ENCODE data around the gene SNX33. TPM values are rescaled to one million over a fixed set of nuclear protein-coding genes. Genes with fewer than 3 reads are reported as not detected.

SNX33 gene
- total and polyA plus RNA-seq, 8 donors: 21.4 to 34.7 (median 23.0) TPM

- peak overlapping the region in 1 of 2 donors; percentile 8 for H3K27ac ChIP-seq
- intact Hi-C loops (cut with DNase I): no loop called here
- ATAC-seq (no peak), DNase-seq (no peak)
- H3K27me3 ChIP-seq: no peaks in the 10 kb centered on the region
- H3K4me3 ChIP-seq: no peak overlapping the region
- TF ChIP-seq, protein P1, sequence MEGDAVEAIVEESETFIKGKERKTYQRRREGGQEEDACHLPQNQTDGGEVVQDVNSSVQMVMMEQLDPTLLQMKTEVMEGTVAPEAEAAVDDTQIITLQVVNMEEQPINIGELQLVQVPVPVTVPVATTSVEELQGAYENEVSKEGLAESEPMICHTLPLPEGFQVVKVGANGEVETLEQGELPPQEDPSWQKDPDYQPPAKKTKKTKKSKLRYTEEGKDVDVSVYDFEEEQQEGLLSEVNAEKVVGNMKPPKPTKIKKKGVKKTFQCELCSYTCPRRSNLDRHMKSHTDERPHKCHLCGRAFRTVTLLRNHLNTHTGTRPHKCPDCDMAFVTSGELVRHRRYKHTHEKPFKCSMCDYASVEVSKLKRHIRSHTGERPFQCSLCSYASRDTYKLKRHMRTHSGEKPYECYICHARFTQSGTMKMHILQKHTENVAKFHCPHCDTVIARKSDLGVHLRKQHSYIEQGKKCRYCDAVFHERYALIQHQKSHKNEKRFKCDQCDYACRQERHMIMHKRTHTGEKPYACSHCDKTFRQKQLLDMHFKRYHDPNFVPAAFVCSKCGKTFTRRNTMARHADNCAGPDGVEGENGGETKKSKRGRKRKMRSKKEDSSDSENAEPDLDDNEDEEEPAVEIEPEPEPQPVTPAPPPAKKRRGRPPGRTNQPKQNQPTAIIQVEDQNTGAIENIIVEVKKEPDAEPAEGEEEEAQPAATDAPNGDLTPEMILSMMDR (IDR thresholded peaks at IDR 0.05): no peak
- H3K9me3 ChIP-seq: no peaks in the 10 kb centered on the region
- H3K36me3 ChIP-seq: peaks cover 0 to 96% of the 10 kb centered on the region in 2 donors
- H3K4me1 ChIP-seq: no peaks in the 10 kb centered on the region
Measured at GRCh38 chr15:75606026-75606425, 41.7 kb upstream of the SNX33 start.

- Histone ChIP-seq H3K4me1 (no peaks in the 10 kb centered on the region), H3K9me3 (no peaks in the 10 kb centered on the region), H3K36me3 (peaks cover 0 to 93% of the 10 kb centered on the region in 2 donors), H3K27ac (no peak overlapping the region), H3K27me3 (no peaks in the 10 kb centered on the region), H3K4me3 (no peak overlapping the region)
- intact Hi-C loops (cut with DNase I): no loop called here
- DNase-seq (no peak), ATAC-seq (no peak)
- TF ChIP-seq, protein P1 (IDR thresholded peaks at IDR 0.05): no peak
Measured at GRCh38 chr15:75606711-75607699, 40.7 kb upstream of the SNX33 start.

DNA sequence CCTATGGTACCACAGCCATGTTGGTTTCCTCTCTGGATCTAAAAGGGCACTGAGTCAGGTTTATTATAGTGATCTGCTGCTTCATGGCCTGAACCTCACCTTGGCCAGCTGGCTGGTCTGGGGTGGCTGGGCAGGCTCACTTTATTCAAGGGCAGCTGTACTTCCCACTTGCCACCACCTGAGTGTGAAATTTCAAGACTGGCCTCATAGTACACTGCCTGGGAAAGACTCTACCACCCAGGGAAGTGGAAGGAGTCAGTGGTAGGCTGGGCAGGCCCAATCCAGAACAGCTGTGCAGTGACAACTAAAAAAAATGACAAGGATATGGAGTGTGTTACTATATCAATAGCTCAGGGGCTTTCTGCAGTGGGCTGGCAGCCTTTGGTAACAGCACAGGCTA lies 30.9 kb upstream of the SNX33 start:
- no peak for ATAC-seq
- peaks cover 0 to 88% of the 10 kb centered on the region in 2 donors for H3K36me3 ChIP-seq
- no peak overlapping the region for H3K27ac ChIP-seq
- peaks cover 12 to 24% of the 10 kb centered on the region in 2 donors for H3K4me1 ChIP-seq
- H3K27me3 ChIP-seq: no peaks in the 10 kb centered on the region
- no peak overlapping the region for H3K4me3 ChIP-seq
- TF ChIP-seq, protein P1 (IDR thresholded peaks at IDR 0.05): no peak
- intact Hi-C loops (cut with DNase I): no loop called here
- DNase-seq: no peak
- no peaks in the 10 kb centered on the region for H3K9me3 ChIP-seq

DNA sequence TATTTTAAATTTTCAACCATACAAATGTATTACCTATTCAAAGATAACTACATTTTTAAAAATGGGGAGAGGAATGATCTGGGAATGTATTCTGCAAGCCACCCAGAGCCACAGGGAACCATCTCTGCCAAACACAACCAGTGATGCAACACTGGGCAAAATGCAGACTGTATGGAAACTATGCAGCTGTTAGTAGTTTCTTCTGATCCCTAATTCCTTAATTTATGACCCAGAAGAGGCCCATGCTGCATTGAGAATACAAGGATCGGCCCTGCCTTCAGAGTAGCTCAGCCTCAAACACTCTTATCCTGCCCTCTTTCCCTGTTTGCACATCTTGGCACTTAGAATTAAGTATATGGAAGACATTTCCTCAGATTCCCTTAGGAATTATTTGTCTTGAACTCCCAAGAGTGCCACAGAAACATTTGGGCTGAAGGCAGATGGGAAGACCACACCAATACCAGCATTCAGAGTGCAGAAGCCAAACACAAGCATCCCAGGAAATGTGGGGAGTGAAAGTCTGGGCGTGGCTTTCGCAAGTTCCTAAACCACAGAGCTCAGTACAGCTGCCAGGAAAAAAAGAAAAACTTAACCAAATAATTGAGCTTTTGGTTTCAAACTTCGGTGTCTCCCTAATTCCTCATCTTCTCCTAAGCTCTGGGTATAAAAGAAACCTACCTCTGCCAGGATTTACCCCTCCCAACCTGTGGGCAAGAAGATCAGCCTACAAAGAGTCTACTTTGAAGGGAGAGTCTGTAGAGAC lies 27.5 kb upstream of the SNX33 start:
- Histone ChIP-seq H3K9me3 (no peaks in the 10 kb centered on the region), H3K27ac (peak overlapping the region; percentile 77 to 82), H3K36me3 (peaks cover 0 to 53% of the 10 kb centered on the region in 2 donors), H3K4me1 (peaks cover 12 to 38% of the 10 kb centered on the region in 2 donors), H3K4me3 (peak overlapping the region in 1 of 2 donors; percentile 4), H3K27me3 (no peaks in the 10 kb centered on the region)
- DNase-seq (peak in 1 of 4 donors; percentile 32), ATAC-seq (peak; percentile 60)
- intact Hi-C loops (cut with DNase I): no loop called here
- TF ChIP-seq, protein P1 (IDR thresholded peaks at IDR 0.05): no peak
